ENCODE results near the gene CHN2.

CHN2 gene

DNA sequence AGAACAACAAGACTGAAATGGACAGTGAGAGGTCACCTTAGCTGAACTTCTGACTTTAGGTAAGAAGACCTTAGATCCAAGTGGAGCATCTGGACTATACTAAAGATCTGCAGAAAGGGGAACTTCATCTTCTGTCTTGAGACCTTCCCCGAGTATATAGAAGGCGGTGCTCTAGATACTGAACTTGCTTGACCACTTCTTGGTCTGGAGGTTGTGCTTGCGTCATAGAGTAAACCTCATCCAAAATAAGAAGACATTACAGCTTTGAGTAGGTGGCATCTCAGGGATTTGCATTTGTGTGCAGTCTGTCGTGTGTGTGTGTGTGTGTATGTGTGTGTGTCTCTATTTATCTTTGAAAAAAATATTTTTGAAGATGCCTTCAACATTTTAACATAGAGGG lies 157.5 kb downstream of the CHN2 start:
- ATAC-seq = no peak
- TF ChIP-seq RARB (CRISPR knock-in tag; IDR thresholded peaks at IDR 0.05) (no peak), PPARA (CRISPR knock-in tag; IDR thresholded peaks at IDR 0.05; ENCODE audit: borderline replicate concordance) (no peak), TCF4 (CRISPR knock-in tag; IDR thresholded peaks at IDR 0.05; ENCODE audit: borderline replicate concordance) (no peak), ZC3H10 (CRISPR knock-in tag; IDR thresholded peaks at IDR 0.05) (no peak), PATZ1 (CRISPR knock-in tag; IDR thresholded peaks at IDR 0.05; ENCODE audit: borderline replicate concordance) (no peak)
- TF ChIP-seq, protein P1, sequence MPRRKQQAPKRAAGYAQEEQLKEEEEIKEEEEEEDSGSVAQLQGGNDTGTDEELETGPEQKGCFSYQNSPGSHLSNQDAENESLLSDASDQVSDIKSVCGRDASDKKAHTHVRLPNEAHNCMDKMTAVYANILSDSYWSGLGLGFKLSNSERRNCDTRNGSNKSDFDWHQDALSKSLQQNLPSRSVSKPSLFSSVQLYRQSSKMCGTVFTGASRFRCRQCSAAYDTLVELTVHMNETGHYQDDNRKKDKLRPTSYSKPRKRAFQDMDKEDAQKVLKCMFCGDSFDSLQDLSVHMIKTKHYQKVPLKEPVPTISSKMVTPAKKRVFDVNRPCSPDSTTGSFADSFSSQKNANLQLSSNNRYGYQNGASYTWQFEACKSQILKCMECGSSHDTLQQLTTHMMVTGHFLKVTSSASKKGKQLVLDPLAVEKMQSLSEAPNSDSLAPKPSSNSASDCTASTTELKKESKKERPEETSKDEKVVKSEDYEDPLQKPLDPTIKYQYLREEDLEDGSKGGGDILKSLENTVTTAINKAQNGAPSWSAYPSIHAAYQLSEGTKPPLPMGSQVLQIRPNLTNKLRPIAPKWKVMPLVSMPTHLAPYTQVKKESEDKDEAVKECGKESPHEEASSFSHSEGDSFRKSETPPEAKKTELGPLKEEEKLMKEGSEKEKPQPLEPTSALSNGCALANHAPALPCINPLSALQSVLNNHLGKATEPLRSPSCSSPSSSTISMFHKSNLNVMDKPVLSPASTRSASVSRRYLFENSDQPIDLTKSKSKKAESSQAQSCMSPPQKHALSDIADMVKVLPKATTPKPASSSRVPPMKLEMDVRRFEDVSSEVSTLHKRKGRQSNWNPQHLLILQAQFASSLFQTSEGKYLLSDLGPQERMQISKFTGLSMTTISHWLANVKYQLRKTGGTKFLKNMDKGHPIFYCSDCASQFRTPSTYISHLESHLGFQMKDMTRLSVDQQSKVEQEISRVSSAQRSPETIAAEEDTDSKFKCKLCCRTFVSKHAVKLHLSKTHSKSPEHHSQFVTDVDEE (CRISPR knock-in tag; IDR thresholded peaks at IDR 0.05) = no peak

- ATAC-seq = no peak
These were observed 159.2 kb downstream of the CHN2 start for GRCh38 chr7:29353810-29354209.

DNA sequence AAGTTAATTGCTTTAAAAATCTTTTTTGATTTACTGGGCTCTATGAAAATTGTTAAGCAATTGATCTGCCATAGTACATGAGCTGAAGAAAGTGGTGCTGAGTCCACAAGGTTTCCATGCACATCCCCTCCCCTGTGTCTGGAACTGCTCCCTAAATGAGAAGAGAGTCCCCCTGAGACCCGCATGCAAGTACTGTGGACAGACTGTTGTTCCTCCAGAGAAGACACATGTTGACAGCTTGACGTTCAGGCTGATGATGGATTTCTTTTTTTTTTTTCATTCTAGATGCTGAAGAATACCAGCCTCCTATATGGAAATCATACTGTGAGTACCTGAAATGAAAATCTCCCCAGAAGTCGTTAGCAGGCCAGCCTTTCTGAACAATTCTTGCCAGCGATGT lies 159.8 kb downstream of the CHN2 start:
- no peak for ATAC-seq
- TF ChIP-seq CSRNP3 (CRISPR knock-in tag; IDR thresholded peaks at IDR 0.05) (no peak), GLIS3 (CRISPR knock-in tag; IDR thresholded peaks at IDR 0.05) (no peak), ZFP30 (CRISPR knock-in tag; IDR thresholded peaks at IDR 0.05) (no peak), TOX (CRISPR knock-in tag; IDR thresholded peaks at IDR 0.05; ENCODE audit: borderline replicate concordance) (no peak), PPARA (CRISPR knock-in tag; IDR thresholded peaks at IDR 0.05; ENCODE audit: borderline replicate concordance) (no peak), ISL1 (CRISPR knock-in tag; IDR thresholded peaks at IDR 0.05) (no peak)

More at GRCh38 chr7:29353810-29354209, 159.2 kb downstream of the CHN2 start:
- TF ChIP-seq BACH2 (CRISPR knock-in tag; IDR thresholded peaks at IDR 0.05; ENCODE audit: borderline replicate concordance) (no peak), ZNF565 (CRISPR knock-in tag; conservative IDR thresholded peaks at IDR 0.05; ENCODE audit: low read depth) (no peak), CSDC2 (CRISPR knock-in tag; IDR thresholded peaks at IDR 0.05) (no peak), CREB5 (CRISPR knock-in tag; IDR thresholded peaks at IDR 0.05; ENCODE audit: low read depth) (no peak), RARB (CRISPR knock-in tag; IDR thresholded peaks at IDR 0.05) (no peak), POU6F1 (CRISPR knock-in tag; IDR thresholded peaks at IDR 0.05; ENCODE audit: borderline replicate concordance, low read depth) (no peak), SNAI2 (CRISPR knock-in tag; IDR thresholded peaks at IDR 0.05) (no peak)

DNA sequence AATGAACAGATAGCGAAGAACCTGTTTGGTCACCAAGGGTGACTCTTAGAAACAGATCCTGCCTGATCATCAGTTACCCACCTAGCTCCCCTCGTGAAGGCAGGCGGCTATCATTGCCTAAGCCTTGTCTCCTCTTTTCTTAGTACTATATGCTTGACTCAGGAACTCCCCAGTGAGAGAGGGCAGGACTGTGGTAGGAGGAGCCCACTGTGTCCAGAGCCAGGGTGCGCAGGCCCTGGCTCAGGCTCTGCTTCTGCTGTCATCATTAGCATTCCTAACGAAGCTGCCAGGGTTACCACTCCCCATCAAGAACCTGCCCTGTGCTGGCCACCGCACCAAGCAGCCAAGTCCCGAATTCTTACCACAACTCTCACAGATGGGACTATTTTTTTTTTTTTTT lies 160.8 kb downstream of the CHN2 start:
- no peak for ATAC-seq
- TF ChIP-seq ZC3H10 (CRISPR knock-in tag; IDR thresholded peaks at IDR 0.05) = no peak
- TF ChIP-seq POU6F1 (CRISPR knock-in tag; IDR thresholded peaks at IDR 0.05; ENCODE audit: borderline replicate concordance, low read depth) = no peak
- no peak for TF ChIP-seq TCF4 (CRISPR knock-in tag; IDR thresholded peaks at IDR 0.05; ENCODE audit: borderline replicate concordance)
- no peak for TF ChIP-seq ZNF8 (CRISPR knock-in tag; IDR thresholded peaks at IDR 0.05)
- no peak for TF ChIP-seq CREB5 (CRISPR knock-in tag; IDR thresholded peaks at IDR 0.05; ENCODE audit: low read depth)
- no peak for TF ChIP-seq SNAI2 (CRISPR knock-in tag; IDR thresholded peaks at IDR 0.05)
- no peak for TF ChIP-seq TOX (CRISPR knock-in tag; IDR thresholded peaks at IDR 0.05; ENCODE audit: borderline replicate concordance)
- no peak for TF ChIP-seq GLIS3 (CRISPR knock-in tag; IDR thresholded peaks at IDR 0.05)
- TF ChIP-seq OSR1 (CRISPR knock-in tag; IDR thresholded peaks at IDR 0.05) = no peak
- TF ChIP-seq RARB (CRISPR knock-in tag; IDR thresholded peaks at IDR 0.05) = no peak
- no peak for TF ChIP-seq CSDC2 (CRISPR knock-in tag; IDR thresholded peaks at IDR 0.05)
- no peak for TF ChIP-seq PPARA (CRISPR knock-in tag; IDR thresholded peaks at IDR 0.05; ENCODE audit: borderline replicate concordance)
- no peak for TF ChIP-seq ZNF70 (CRISPR knock-in tag; IDR thresholded peaks at IDR 0.05)
- no peak for TF ChIP-seq PATZ1 (CRISPR knock-in tag; IDR thresholded peaks at IDR 0.05; ENCODE audit: borderline replicate concordance)

Measured in SK-N-SH treated with all-trans-retinoic acid at 6 μM for 48 hours (cell line).